Gastroesophageal sphincter (tissue), 2 donors: ENCODE data around the gene CIITA.

Experiments
- POLR2A ChIP-seq, 2 donors: fragments of 450-650 bp; IDR thresholded peaks; one replicate each; pipeline ENCODE4 v1.6.1; 2017; ENCODE audit warnings: antibody characterized with exemption in 2 of 2, mild to moderate bottlenecking in 2 of 2, moderate library complexity in 1 of 2
- POLR2AphosphoS5 ChIP-seq: sonication (generic); formaldehyde crosslinking; IDR thresholded peaks from one replicate; pipeline ENCODE4 v1.6.1; 2017; ENCODE audit warnings: antibody characterized with exemption

DNA sequence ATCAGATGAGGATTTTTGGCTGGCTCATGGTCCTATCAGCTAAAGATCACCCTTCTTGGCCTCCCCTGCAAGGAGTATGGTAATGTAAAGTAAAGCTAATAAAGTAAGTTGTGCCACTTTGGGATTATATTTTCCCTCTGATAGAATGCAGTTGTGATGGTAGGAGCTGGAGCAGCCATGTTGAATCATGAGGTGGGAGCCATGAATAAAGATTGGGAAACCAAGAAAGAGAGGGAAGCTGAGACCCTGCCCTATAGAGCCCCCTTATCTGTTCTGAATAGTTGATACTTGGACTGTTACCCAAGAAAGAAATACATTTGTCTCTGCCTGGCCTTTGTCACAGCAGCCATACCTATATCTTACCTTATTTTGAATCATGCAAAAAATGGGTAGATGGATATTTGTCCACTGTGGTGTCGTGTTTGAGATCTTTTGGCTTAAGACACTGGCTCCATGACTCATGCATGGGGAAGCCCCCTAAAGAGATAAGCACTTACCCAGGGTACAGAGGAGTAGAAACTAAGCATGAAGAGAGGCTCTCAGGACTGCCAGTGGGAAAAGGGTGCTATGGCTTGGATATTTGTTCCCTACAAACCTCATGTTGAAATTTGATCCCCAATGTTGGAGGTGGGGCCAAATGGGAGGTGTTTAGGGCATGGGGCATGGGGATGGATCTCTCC, 40.7 kb upstream of the CIITA start:
- no peak for TF ChIP-seq POLR2A (IDR thresholded peaks at IDR 0.05)
- no peak for TF ChIP-seq POLR2AphosphoS5
